ENCODE results near the gene VSIG8.
A peak's percentile ranks its signal among the peaks of the same experiment; 100 is the strongest.

The VSIG8 gene

DNA sequence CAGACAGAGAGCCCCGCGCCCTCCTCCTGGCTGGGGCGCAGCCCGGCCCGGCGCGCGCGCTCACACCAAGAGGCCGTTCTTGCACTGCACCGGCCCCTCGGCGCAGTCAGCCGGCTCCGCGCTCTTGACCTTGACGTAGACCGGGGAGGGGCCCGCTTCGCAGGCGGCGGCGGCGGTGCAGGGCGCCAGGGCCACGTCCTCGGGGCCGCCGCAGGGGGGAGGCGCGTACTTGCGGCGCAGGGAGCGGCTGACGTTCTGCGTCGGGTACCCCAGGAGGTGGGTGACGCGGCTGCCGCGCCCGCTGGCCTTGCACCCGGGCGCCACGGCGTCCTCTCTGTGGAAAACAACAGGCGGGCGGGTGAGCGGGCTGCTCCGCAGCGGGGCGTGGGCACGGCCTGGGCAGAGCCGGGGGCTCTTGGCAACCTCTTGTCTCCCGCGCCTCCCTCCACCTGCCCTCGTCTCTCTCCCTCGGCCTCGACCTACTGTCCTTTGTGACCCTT lies 7.7 kb downstream of the VSIG8 start:
- DNase-seq, result peak; percentile 69

DNA sequence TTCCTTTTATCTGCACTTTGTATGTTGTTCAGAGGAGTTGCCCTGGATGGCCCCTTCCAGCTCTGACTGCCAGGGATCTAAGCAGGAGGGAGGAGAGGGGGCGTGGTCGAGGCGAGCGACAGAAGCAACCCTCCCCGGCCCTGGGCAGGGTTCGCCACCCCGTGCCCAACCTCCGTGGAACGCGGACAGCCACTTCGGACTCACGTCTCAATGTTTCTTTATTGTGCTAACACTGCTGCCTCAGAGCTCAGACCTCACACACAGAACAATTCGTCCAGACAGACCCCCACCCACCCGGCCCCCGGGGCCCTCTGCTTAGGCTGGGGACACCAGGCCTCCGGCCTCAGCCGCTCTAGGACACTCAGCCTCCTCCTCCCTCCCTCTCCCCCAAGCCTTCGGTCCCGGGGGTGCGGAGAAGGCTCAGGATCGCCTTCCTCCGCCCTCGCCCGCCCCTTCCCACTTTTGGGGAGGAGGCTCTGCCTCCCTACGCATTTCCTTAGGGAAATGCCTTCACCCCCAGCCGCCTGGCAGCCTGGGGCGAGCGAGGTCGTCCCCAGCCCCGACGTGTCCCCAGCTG lies 8.3 kb downstream of the VSIG8 start:
- no peak for DNase-seq

DNA sequence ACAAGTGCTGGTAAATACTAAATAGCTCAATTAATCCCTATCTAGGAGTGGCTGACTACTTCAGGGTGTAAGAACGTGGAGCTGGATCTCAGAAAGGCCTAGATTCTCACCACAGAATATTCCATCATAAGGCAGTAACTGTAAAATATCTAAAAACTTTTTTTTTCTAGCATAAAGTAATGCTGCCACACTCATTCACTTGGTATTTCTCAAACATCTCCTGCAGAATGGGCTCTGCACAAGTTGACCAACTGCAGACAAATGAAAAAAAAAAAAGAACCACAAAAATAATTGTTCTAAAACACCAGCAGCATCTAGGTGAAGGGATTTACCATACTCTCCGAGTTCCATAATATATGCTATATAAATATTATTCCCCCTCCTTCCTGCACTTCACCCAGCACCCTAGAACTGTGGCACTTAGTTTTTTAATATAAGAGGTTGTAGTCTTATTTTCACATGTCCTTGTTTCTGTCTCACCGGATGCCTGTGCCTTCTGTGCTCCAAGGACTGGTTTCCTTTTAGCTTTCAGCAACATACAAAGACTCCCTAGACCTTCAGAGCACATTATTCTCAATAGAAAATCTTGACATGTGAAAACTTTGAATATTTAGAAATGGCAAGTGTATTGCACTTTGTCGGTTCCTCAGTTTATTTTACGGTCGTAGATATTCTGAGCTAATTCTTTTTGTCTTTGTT lies 8.9 kb downstream of the VSIG8 start:
- DNase-seq, result no peak

DNA sequence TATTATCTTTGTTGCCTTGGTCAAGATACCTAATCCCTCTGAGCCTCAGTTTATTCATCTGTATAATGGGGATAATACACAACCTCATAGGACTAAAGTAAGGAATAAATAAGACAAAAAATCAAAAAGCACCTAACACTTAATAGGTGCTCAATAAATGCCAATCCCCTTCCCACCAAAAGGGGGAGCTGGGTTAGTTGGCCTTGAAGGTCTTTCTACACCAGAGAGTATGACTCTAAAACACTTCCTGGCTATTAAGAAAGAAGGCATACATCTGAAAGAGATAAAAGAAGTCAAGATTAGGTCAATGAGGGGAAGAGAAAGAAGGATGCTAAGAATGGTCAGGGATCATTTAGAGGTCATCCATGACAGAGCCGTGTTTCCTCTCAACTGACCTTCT lies 11.1 kb downstream of the VSIG8 start:
- DNase-seq, result no peak

DNA sequence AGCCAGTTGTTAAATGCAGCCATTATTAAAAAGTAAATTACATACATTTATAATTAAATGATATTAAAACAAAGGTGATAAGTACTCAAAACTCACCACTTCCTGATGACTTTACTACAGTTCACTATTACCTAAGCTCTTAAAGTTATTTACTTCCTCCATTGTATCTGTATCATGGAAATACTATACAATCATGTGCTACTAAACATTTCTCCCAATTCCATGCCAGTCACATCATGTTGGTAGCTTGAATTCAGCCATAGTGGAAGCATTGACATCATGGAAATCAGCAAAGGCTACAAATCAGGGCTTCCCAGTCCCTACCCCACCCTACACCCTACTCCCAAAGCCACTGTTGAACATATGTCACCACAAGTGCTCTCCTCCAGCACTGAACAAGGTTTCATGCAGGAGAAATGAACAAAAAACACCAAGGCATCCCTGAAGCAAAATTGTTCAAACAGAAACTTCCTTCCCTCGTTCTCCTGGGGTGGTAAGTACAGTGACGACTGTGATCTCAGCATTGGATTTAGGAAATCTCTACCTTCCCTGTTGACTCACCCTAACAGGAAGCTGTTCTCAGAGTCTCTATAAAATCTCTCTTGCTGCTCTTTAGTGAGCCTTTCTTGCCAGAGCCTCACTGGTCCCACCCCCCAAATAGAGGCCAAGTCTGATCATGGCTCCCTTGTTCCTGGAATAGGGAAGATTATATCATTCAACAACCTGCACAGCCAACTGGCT lies 12.7 kb downstream of the VSIG8 start:
- no peak for DNase-seq

- no peak for DNase-seq
Observed at GRCh38 chr1:159848326-159848725, 14.1 kb downstream of the VSIG8 start.

DNA sequence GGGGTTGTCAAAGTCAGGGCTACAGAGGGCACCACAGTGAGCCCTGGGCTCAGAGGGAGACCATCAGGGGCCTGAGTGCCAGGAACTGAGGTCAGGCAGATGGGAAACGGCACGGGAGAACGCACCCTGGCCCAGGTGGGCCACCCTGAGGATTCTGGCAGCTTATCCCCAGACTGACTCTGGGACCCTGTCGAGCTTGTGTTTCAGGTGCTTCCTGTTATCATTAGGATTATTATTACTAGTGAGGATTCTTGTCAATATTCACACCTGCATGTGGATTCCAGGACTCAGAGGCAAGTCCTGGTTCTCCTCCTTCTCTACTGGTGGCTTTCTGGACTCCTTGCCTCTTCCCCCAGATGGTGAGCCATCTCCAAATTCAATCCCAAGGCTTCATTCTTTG lies 15.2 kb downstream of the VSIG8 start:
- DNase-seq, result no peak

- no peak for DNase-seq
Observed at GRCh38 chr1:159845751-159846629, 16.5 kb downstream of the VSIG8 start.

DNA sequence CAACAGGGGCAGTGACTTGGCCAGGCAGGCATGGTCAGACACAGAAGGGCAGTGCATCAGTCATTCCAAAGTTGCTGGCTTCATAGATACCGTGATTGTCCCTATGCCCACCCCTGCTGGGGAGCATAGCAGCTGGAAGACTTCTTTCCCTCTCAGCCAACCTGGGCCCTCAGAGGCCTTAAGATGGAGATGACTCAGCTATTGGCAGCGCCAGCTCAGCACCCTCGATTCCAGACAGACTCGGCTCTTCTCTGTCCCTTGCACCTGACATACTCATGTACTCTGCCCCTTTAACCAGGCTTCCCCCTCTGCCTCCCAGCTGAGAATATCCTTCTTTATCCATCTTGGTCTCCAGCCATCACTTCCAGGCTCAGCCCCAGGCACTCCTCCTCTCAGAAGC lies 19.0 kb downstream of the VSIG8 start:
- no peak for DNase-seq

DNA sequence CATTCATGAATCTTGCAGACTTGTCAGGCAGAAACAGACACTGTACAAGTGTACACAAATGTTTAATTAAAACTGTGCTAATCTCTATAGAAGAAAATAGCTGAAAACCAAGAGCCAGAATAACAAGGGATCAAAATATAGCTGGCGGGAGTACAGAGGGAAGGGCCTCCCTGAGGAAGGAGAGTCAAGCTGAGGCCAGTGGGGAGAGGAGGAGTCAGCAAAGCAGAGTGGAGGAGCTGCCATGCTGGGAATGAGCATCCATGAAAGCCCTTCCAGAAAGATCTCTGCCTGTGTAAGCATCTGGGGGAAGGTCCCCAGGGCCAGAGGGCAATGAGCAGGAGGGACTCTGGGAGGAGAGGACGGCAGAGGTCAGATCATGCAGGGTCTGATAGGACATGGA lies 20.7 kb downstream of the VSIG8 start:
- DNase-seq, result no peak

GRCh38 chr1:159839116-159839849 lies 23.2 kb downstream of the VSIG8 start:
- DNase-seq, result no peak

GRCh38 chr1:159838715-159839114 lies 23.7 kb downstream of the VSIG8 start:
- no peak for DNase-seq

GRCh38 chr1:159835862-159836525 lies 26.5 kb downstream of the VSIG8 start:
- DNase-seq, result no peak

DNA sequence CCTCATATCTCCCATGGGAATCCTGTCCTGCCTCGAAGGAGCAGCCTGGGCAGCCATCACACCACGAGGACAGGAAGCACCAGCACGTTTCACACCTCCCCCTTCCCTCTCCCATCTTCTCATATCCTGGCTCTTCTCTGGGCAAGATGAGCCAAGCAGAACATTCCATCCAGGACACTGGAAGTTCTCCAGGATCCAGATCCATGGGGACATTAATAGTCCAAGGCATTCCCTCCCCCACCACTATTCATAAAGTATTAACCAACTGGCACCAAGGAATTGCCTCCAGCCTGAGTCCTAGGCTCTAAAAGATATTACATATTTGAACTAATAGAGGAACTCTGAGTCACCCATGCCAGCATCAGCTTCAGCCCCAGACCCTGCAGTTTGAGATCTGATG lies 27.1 kb downstream of the VSIG8 start:
- DNase-seq, result no peak

- DNase-seq, result no peak
Observed at GRCh38 chr1:159832309-159832708, 30.1 kb downstream of the VSIG8 start.

GRCh38 chr1:159831412-159832141 lies 30.9 kb downstream of the VSIG8 start:
- DNase-seq, result no peak

DNA sequence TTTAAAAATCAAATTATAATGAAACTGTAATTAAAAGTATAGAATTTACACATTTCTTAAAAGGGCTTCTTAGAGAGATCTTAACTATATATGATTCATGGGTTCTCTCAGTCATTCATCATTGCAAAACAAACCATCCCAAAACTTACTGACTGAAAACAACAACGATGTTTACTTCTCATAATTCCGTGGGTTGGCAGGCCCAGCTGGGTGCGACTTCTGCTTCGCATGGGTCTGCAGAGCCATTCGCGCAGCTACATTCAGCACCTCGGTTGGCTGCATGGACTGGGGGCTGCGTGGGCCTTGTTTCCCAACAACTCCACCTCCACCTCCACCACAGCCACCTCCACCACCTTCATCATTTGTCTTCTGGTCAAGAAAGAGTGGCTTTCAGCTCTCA lies 31.7 kb downstream of the VSIG8 start:
- no peak for DNase-seq

GRCh38 chr1:159829822-159830465 lies 32.5 kb downstream of the VSIG8 start:
- DNase-seq, result no peak

DNA sequence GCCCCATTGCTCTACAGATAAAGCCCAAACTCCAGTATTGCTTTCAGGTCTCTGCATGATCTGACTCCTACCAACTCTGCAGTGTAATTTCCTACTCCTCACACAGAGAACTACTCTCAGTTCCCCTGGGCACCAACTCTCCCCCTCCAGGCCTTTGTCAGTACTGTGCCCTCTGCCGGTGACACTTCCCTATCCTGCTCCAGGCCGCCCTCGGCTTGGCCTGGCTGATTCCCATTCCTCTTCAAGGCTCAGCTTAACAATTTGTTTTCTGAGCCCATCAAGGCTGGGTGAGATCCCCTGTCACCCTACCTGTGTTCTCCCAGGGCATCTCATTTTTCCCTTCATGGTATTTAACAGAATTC lies 33.2 kb downstream of the VSIG8 start:
- no peak for DNase-seq

DNA sequence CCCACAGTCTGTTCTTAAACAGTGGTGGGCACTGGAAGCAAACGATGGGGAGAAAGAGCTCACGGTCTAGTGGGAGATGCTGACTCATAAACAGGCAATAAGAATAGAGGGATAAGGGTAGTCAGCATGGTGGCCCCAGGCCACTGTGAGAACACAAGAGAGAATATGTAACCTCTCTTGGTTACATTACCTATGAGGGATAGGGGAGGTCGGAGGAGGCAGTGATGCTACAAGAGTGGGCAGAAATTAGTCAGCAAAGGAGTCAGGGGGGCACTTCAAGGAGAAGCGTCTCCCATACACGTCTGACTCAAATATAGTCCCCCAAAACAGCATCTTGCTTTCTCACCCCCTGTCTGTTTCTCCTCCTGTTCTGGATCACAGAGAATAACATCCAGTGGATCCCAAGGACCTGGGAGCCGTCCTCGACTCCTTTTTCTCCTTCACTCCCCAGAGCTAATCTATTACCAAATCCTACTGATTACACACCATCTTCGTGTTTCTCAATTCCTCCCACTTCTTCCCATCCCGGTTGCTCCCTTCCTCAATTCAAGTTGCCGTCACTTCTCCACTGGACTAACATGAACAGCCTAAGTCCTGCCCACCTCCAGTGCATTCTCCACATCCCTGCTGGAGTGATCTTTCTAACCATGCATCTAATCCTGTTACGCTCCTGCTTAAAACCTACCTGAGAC lies 33.7 kb downstream of the VSIG8 start:
- DNase-seq, result no peak
